ENCODE measurements around the gene OOSP4A.

OOSP4A gene

DNA sequence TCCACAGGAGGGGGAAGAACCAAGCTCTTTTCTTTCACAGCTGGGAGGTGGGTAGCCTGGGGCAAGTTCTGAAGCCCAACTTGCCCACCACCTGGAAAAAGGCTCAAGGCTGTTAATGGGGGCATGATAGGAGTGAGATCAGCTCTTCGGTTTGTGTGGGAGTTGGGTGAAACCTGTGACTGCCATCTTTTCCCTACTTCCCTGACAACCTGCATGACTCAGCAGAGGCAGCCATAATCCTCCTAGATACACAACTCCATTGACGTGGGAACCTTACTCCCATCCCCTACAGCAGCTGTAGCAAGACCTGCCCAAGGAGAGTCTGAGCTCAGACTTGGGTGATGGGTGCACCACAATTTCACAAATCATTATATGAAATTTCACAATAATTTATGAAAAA is 39.9 kb downstream of the OOSP4A start:
- no peaks in the 10 kb centered on the region for H3K36me3 ChIP-seq (ENCODE audit: insufficient read depth, low read length)
- H3K4me1 ChIP-seq (ENCODE audit: insufficient read depth, low read length), result no peaks in the 10 kb centered on the region

DNA sequence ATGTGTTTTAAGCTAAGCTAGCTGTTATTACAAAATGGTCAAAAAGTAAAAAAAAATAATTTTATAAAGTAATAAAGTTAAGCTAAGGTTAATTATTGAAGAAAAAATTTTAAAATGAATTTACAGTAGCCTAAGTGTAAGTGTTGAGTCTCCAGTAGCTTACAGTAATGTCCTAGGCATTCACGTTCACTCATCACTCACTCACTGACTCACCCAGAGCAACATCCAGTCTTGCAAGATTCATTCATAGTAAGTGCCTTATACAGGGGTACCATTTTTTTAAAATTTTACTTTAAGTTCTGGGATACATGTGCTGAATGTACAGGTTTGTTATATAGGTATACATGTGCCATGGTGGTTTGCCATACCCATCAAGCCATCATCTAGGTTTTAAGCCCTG is 41.5 kb downstream of the OOSP4A start:
- Histone ChIP-seq H3K36me3 (ENCODE audit: insufficient read depth, low read length) (no peaks in the 10 kb centered on the region), H3K4me1 (ENCODE audit: insufficient read depth, low read length) (no peaks in the 10 kb centered on the region), H3K9me3 (ENCODE audit: control insufficient read depth, insufficient read depth, low read length) (no peaks in the 10 kb centered on the region), H3K9ac (ENCODE audit: low read depth, low read length) (no peak overlapping the region)

More for the DNA sequence above, 39.9 kb downstream of the OOSP4A start:
- no peaks in the 10 kb centered on the region for H3K9me3 ChIP-seq (ENCODE audit: control insufficient read depth, insufficient read depth, low read length)
- H3K9ac ChIP-seq (ENCODE audit: low read depth, low read length), result no peak overlapping the region

DNA sequence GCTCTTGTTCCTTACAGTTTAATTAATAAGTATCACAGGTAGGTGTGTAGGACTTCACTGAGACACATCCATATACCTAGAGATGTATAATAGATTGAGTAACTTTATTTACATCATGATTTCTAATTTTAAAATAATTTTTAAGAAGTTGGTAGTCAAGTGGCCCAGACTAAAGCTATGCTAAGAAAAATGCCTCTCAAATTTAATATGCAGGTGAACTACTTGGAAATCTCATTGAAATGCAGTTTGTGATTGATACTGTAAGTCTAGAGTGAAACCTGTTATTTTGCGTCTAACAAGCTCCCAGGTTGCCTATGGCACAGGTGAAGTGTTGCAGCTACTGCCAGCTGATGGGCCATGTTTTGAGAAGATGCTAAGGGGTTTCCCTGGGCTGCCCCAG is 53.0 kb downstream of the OOSP4A start, which contains the start of gene OOSP4B:
Gene OOSP4B, plus strand, starts transcription at position 301 of the 400 bp plus-strand sequence.
- Histone ChIP-seq H3K9ac (ENCODE audit: low read depth, low read length) (no peak within 1 kb of the TSS), H3K4me1 (ENCODE audit: insufficient read depth, low read length) (no peaks in the 10 kb centered on the region), H3K9me3 (ENCODE audit: control insufficient read depth, insufficient read depth, low read length) (no peaks in the 10 kb centered on the region), H3K36me3 (ENCODE audit: insufficient read depth, low read length) (no peaks in the 10 kb centered on the region)

DNA sequence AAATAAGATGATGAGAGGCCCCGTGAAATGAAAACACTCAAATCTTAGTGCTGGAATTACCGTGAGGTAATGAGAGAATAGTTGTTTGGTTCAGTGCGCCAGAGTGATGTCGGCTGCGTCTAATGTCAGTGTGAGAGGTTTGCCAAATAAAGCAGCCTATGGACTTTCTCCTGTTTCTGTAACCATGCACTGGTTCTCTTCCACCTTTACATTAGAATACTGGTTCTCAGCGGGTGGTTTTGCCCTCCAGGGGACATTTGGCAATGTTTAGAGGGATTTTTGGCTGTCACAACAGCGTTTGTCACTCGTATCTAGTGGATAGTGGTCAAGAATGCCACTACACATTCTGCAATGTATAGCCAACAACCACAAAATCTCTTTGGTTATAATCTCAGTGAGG is 54.2 kb downstream of the OOSP4A start:
- no peaks in the 10 kb centered on the region for H3K4me1 ChIP-seq (ENCODE audit: insufficient read depth, low read length)
- H3K36me3 ChIP-seq (ENCODE audit: insufficient read depth, low read length), result no peaks in the 10 kb centered on the region
- H3K9ac ChIP-seq (ENCODE audit: low read depth, low read length), result no peak overlapping the region
- H3K9me3 ChIP-seq (ENCODE audit: control insufficient read depth, insufficient read depth, low read length), result no peaks in the 10 kb centered on the region
